NCI-H2196 treated with DMSO at 0.1 percent for 48 hours (cell line): ENCODE results near the gene ZNF764.
"Not testable (repeated sequence)": the region's sequence is repeated elsewhere in the genome, so short reads cannot be mapped to it uniquely, and the experiment has no call there.

Experiments used
- DNase-seq: peaks from one replicate; lab custom pipeline; 2025; ENCODE audit not compliant: unreplicated experiment; lab: John Stamatoyannopoulos, UW

The ZNF764 gene

DNA sequence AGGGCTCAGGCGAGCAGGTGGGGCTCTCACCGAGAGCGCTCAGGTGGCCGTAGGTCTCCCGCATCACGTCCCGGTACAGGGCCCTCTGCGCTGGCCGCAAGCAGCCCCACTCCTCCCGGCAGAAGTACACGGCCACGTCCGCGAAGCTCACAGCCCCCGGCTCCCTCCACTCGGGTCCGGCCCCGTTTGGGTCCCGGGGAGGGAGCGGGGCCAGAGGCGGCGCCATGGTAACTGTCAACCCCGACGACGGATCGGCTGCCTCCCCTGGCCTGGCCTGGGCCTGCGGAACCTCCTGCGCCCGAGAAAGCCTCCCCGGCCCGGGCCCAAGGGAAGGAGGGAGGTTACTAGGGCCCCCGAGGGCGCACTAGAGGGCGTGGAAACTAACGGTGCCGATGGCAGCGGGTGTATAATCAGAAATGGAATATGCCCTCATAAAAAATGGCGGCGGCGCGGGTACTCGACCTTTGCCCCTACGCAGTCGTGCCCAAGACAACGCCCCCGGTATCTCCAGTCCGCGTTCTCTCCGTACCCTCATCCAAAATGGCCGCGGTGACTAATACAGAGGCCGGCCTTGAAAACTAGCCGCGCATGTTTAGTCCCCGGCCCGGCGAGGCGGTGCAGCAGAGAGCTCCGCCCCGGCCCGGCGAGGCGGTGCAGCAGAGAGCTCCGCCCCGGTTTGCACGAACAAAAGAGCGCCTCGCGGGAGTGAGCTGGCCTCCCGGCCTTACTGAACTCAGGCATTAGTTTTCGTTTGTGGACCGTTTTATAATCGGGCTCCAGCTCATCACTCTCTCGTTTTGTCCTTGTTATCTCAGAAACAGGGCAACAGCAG, at the start of gene ZNF764:
Gene ZNF764, minus strand, starts transcription at position 418 of the 832 bp plus-strand sequence. Its CDS starts 192 bp downstream, at position 226.
- DNase-seq = peak; percentile 96

DNA sequence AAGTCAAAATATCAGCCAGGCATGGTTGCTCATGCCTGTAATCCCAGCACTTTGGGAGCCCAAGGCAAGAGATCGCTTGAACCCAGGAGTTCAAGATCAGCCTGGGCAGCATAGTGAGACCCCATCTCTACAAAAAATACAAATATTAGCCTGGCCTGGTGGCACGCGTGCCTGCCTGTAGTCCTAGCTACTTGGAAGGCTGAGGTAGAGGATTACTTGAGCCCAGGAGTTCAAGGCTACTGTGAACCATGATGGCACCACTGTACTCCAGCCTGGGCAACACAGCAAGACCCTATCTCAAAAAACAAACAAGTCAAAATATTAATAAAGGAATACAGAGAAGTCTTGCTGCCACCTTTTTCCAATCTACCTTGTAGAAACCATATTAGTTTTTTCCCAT, 47.8 kb upstream of the ZNF764 start:
- DNase-seq = no peak

DNA sequence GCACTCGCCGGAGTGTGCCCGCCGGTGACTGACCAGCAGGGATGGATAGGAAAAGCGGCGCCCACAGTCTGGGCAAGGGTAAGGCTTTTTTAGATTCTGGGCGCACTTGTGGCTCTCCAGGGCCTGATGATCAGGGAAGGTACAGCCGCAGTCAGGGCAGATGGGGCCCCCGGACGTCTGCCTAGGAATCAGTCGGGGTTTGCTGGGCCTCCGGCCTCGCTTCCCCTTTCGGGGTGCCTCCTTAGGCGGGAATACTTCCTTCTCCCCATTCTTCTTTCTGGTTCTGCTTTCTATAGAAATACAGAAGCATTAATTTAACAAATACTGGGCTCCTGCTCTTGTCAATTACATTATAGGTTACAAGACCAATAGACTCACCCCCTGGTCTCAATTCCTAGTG, 47.0 kb upstream of the ZNF764 start:
- DNase-seq = no peak

DNA sequence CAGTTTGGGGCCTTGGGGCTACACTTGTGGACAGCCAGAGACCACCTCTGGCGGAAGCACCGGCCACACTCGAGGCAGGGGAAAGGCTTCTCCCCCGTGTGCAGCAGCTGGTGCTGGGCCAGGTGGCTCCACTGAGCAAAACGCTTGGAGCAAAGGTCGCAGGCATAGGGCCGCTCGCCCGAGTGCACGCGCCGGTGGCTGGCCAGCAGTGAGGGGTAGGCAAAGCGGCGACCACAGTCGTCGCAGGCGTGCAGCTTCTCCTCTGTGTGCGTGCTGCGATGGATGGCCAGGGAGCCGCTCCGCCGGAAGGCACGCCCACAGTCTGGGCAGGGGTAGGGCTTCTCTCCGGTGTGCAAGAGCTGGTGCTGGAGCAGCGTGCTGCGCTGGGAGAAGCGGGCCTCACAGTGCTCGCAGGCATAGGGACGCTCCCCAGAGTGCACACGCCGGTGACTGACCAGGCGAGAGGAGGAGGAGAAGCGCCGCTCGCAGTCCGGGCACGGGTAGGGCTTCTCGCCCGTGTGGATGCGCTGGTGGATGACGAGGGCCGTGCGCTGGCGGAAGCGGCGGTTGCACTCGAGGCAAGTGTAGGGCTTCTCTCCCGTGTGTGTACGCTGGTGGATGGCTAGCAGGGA, 46.3 kb upstream of the ZNF764 start:
- no peak for DNase-seq

DNA sequence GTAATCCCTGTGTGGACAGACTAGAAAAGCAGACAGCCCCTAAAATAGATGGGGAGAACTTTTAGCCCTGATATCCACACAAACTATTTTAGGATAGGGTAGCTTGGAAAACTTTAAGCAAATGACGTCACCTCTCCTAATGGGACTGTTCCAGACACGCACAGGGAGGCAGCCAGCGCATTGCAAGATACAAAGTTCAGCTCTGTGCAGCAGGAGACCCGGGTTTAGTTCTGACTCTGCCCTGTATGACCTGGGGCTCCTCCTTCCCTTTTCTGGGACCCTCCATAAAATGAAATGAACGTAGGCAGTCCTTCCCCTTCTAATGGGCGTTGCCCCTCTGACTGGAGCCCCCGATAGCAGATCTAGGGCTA, 45.8 kb upstream of the ZNF764 start:
- no peak for DNase-seq

DNA sequence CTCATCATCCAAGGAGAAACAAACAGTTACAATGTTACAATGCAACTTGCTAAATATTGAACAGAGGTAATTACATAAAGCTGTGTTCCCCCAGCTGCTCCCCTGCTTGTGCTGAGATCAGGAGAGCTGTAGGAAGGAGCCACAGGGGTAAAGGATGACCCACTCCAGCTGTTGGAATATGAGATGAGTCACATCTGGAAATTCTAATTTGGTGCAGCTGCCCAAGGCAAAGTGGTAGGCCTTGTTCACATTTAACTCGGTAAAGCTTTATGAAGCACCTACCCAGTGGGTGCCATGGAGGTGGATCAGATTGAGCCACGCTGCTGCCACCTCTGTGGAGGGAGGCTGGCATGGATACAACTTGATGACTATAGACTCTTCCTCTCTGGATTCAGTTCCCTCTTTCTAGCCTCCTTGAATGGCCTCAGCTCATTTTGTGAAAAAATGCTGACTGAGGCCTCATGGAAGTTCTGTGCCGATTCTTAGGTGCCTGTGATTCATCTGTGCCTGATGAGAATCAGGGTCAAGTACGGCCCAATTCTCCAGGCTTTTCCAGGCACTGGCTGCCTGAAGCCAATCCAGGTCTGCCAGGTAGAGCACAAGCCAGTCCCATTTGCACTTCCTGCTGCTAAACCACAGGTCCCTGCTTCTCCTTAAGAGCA, 44.6 kb upstream of the ZNF764 start:
- DNase-seq = no peak

DNA sequence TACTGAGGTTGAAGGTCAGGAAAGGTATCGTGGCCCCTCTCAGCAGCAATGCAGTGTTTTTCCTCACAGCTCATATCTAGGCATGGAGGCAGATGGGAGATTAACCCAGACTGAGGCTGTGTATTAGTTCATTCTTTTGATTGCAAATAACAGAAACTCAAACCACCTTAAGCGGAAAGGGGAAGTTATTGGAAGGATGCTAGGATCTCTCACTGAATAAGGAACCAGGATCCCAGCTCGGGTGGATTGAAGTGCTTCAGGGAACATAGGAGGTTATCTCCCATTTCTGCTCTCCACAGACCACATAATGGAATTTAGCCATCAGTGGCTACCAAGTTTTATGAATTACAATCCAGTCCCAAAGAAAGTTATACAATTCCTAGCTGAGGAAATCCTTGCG, 43.8 kb upstream of the ZNF764 start:
- DNase-seq = no peak

DNA sequence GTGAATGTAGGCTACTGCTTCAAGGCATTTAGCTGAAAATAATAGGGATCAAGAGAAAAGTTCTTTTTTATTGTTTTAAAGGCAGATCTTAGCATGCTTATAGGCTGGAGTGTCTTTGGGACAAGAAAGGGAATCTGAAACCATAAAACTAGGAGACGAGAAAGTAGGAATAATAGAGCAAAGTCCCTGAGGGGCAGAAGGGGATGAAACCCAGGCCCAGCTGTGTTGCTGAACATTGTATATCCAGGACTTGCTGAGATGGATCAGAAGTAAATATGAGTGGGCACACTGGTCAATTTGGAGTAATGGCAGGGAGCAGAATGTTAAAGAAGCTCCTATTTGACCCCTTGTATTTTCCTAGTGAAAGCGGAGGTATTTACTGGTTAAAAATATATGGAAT, 42.8 kb upstream of the ZNF764 start:
- no peak for DNase-seq

DNA sequence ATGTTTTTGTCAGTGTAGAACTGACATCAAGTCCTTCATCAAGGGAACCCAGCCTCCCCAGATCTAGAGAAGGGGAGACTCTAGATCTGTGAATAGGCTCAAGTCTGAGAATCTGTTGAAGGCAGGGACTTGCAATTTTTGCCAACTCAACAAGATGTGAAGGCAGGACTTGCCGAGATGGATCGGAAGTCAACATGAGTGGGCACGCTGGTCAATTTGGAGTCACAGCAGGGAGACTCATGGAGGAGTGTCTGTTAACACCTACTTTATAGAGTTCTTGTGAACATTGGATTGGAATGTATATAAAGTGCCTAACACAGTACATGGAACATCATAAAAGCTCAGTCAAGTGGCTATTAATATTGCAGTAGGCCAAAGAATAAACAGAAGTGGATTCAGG, 42.0 kb upstream of the ZNF764 start:
- no peak for DNase-seq

DNA sequence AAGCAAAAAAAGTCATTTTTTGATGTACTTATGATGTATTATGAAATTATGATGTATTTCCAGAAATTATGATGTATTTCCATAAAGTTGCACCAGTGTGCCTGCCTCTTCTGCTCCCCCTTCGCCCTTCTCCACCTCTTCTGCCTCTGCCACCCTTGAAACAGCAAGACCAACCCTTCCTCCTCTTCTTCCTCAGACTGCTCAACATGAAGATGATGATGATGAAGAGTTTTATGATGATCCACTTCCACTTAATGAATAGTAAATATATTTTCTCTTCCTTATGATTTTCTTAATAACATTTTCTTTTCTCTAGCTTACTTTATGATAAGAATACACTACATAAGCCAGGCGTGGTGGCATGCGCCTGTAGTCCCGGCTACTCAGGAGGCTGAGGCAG, 34.7 kb upstream of the ZNF764 start:
- DNase-seq = no peak

DNA sequence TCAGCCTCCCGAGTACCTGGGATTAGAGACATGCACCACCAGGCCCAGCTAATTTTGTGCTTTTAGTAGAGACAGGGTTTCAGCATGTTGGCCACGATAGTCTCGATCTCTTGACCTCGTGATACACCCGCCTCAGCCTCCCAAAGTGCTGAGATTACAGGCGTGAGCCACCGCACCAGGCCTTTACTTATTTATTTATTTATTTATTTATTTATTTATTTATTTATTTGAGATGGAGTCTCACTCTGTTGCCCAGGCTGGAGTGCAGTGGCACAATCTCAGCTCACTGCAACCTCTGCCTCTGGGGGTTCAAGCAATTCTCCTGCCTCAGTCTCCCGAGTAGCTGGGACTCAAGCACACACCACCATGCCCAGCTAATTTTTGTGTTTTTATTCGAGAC, 32.7 kb upstream of the ZNF764 start:
- DNase-seq = not testable (repeated sequence)

DNA sequence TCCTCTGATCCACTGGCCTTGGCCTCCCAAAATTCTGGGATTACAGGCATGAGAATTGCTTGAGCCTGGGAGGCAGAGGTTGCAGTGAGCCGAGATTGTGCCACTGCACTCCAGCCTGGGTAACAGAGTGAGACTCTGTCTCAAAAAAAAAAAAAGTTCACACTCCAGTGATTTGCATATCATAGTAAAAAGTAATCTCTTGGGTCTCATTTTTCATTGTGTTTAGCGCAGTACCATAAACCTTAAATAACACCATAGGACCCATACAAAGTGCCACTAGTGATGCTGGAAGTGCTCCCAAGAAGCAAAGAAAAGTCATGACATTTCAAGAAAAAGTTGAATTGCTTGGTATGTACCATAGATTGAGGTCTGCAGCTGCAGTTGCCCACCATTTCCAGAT, 31.4 kb upstream of the ZNF764 start:
- not testable (repeated sequence) for DNase-seq

DNA sequence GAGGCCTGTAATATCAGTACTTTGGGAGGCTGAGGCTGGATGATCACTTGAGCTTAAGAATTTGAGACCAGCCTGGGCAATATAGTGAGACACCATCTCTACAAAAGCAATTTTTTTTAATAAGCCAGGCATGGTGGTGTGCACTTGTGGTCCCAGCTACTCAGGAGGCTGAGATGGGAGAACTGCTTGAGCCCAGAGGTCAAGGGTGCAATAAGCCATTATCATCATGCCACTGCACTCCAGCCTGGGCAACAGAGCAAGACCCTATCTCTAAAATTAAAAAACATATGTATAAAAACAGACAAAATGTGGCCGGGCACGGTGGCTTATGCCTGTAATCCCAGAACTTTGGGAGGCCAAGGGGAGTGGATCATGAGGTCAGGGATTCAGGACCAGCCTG, 30.5 kb upstream of the ZNF764 start:
- no peak for DNase-seq

DNA sequence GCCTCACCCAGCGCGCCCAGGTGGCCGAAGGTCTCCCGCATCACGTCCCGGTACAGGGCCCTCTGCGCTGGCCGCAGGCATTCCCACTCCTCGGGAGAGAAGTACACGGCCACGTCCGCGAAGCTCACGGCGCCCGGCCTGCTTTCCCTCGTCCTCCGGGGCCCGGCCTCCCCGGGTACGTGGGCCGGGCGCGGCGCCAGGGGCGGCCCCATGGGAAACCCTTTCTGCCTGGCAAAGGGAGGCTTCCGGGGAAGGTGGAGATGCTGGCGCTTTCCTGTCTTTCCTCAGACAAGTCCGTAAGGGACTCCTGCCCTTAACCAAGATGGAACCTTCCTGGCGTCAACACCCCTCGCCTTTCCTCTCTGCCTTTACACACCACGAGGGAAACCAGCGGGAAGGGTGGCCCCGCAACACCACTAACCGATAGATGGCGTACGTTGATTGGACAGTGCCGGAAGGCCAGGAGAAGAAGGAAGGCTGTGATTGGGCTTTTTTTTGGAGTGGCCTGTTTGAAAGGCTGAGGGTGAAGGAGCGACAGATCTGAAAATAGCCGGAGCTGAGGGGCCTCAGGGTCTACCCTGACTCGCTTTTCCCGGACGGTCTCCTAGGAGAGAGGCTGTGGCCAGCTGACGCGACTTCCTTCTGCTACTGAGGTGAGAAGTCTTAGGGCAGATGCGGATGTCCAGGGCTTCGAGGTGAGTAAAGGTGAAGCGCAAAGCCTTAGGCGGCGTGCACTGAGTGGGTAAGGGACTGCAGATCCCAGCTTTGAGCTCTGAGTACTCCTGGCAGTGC, 27.4 kb upstream of the ZNF764 start, which contains the start of gene ZNF785:
Gene ZNF785, minus strand, starts transcription at position 298 of the 792 bp plus-strand sequence. Its CDS starts 86 bp downstream, at position 212.
- DNase-seq = peak; percentile 98

DNA sequence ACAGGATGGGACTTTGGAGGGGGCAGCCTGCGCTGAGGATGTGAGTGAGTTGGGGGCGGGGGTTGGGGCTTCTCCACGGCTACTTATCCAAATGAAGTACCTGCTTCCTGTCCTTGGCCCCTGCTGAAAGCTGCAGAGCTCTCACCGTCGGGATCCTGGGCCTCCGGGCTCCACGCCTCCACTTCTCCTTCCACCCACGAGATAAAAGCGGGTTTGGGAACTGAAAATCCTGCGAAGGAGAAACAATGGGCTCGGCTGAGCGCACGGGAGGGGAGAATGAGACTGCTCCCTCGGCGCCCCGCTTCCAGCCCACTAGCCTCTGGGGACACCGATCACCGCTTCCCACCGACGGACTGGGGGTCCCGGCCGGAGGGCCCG, 26.8 kb upstream of the ZNF764 start:
- no peak for DNase-seq

DNA sequence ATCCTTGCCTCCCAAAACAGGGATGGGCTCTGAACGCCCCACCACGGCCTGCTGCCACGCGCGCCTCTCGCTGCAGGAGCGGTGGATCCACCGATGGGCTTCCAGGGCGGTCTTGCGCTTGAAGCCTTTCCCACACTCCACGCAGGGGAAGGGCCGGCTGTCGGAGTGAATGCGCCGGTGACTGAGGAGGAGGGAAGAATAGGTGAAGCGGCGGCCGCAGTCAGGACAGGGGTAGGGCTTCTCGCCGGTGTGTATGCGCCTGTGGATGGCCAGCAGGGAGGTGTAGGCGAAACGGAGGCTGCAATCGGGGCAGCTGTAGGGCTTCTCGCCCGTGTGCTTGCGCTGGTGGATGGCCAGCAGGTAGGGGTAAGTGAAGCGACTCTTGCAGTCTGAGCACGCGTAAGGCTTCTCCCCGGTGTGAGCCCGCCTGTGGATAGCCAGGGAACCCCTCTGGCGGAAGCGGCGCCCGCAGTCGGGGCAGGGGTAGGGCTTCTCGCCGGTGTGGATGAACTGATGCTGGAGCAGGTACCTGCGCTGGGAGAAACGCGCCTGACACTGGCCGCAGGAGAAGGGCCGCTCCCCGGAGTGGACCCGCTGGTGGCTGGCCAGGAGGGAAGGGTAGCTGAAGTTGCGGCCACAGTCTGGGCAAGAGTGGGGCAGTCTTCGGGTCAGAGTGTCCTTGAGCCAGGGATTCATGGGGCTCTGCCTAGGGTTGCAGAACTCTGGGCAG, 24.6 kb upstream of the ZNF764 start:
- no peak for DNase-seq

DNA sequence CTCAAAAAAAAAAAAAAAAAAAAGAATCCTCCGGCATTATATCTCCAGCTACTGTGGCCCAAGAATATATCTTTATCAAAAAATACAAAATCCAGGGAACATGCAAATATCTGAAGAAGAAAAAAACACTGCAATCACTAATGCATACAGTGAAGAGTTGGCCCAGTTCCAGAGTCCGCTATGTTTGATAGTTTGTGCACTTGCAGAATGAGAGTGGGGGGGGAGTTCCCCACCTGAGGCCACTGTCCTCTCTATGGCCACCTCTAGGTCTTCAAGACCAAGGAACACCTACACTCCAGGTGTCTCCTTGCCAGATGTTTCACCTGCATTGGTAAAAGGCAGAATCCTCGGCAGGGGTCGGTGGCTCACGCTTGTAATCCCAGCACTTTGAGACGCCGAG, 23.3 kb upstream of the ZNF764 start:
- no peak for DNase-seq

DNA sequence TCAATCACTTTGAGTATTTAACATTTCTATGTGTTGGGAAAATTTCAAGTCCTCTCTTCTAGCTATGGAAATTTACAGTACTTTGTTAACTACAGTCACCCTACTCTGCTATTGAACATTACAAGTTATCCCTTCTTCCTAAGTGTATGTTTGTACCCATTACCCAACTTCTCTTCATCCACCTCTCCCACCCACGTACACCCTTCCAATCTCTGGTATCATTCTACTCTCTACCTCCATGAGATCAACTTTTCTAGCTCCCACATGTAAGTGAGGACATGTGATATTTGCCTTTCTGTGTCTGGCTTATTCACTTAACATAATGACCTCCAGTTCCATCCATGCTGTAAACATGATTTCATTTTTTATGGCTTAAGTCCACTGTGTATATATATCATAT, 16.5 kb upstream of the ZNF764 start:
- no peak for DNase-seq

DNA sequence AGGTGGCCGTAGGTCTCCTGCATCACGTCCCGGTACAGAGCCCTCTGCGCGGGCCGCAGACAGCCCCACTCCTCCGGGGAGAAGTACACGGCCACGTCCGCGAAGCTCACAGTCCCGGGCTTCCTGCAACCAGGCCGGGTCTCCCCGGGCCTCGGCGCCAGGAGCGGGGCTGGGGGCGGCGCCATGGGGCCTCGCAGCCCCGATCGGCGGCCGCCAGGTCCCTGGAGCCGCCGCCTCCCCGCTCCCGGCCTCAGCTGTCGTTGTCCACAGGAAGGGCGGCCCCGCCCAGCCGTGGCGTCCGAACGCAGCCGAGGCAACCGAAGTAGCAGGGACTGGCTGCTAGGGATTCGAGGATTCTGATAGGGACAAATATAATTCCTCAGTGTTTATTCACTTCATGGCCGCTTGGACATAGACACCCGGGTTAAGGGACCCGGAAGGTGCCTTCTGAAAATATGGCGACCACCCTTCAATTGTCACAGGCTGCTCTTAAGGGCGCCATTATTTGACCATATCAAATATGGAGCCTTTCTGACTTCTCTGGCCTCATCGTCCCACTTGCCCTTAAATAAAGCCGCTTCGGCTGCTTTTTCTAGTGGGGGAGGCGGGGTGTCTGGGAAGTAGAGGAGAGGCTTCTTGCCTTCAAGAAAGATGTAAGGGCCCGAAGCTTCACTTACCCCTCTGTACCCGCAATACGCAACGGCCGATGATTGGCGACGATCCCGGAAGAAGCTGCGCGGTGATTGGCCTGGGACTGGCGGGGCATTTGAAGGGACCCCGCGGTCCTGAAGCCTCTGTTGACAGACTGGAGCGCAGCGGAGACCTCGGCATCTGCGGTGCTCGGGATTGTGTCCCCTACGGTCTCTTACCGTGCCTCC, 13.5 kb upstream of the ZNF764 start, which contains the start of gene ZNF688:
Gene ZNF688, minus strand, starts transcription at position 270 of the 878 bp plus-strand sequence. Its CDS starts 85 bp downstream, at position 185.
- peak; percentile 85 for DNase-seq
